Anterior cingulate cortex (tissue), 58 donors: ENCODE results near the gene PTGDS.
A peak's percentile ranks its signal among the peaks of the same experiment; 100 is the strongest.

Source experiments
- DNase-seq, 58 donors: peaks; one replicate each; lab custom pipeline; 2025; lab: John Stamatoyannopoulos, UW

PTGDS gene

GRCh38 chr9:136970361-136970760 lies 6.9 kb upstream of the PTGDS start:
- DNase-seq, result no peak

GRCh38 chr9:136971746-136972145 lies 5.6 kb upstream of the PTGDS start:
- no peak for DNase-seq

GRCh38 chr9:136972335-136972734 lies 5.0 kb upstream of the PTGDS start:
- DNase-seq, result no peak

- no peak for DNase-seq
Measured at GRCh38 chr9:136972743-136973142, 4.6 kb upstream of the PTGDS start.

GRCh38 chr9:136973618-136974617 lies 3.4 kb upstream of the PTGDS start:
- no peak for DNase-seq

- no peak for DNase-seq
Measured at GRCh38 chr9:136974817-136975535, 2.3 kb upstream of the PTGDS start.

GRCh38 chr9:136975644-136976043 lies 1.7 kb upstream of the PTGDS start:
- DNase-seq, result peak in 51 of 58 donors; percentile 20 to 90 (median 69)

GRCh38 chr9:136977649-136978072 lies 357 bp downstream of the PTGDS start:
- DNase-seq, result peak in 4 of 58 donors; percentile 53 to 76 (median 66)

- peak in 57 of 58 donors; percentile 40 to 100 (median 90) for DNase-seq
Measured at GRCh38 chr9:136978073-136978864, 965 bp downstream of the PTGDS start.

- peak in 2 of 58 donors; percentile 66 to 72 for DNase-seq
Measured at GRCh38 chr9:136978865-136979544, 1.7 kb downstream of the PTGDS start.

GRCh38 chr9:136979769-136980587 lies 2.7 kb downstream of the PTGDS start:
- peak in 5 of 58 donors; percentile 23 to 58 (median 37) for DNase-seq

- DNase-seq, result peak in 7 of 58 donors; percentile 51 to 74 (median 69)
Measured at GRCh38 chr9:136980669-136981478, 3.6 kb downstream of the PTGDS start.

- DNase-seq, result peak in 45 of 58 donors; percentile 24 to 85 (median 68)
Measured at GRCh38 chr9:136981588-136982231, 4.4 kb downstream of the PTGDS start.

- DNase-seq, result peak in 50 of 58 donors; percentile 40 to 89 (median 74)
Measured at GRCh38 chr9:136982232-136983051, 5.1 kb downstream of the PTGDS start, which contains the start of gene LCNL1. Gene LCNL1 (plus strand): TSS chr9:136982993. CDS start chr9:136983587, 594 bp downstream.

- DNase-seq, result peak in 11 of 58 donors; percentile 46 to 84 (median 66)
Measured at GRCh38 chr9:136983167-136983566, 5.9 kb downstream of the PTGDS start.

GRCh38 chr9:136983656-136984314 lies 6.5 kb downstream of the PTGDS start:
- DNase-seq, result peak in 2 of 58 donors; percentile 19 to 66
